Loucy (cell line): ENCODE data around the gene BCAS3.

Source experiments
- H2AFZ ChIP-seq: fragments of 200-600 bp; sonication (generic); 2 replicates; pipeline ENCODE4 v1.6.0; 2016; ENCODE audit warnings: antibody characterized with exemption, mild to moderate bottlenecking, low read length, moderate library complexity
- H3F3A ChIP-seq: fragments of 200-600 bp; 2 replicates; pipeline ENCODE4 v1.6.0; 2016; ENCODE audit warnings: antibody characterized with exemption, low read depth, mild to moderate bottlenecking
- H3K27me3 ChIP-seq: fragments of 200-600 bp; sonication (generic); 2 replicates; pipeline ENCODE4 v1.6.1; 2014; ENCODE audit warnings: low read length, mild to moderate bottlenecking; ENCODE audit not compliant: insufficient read depth, poor library complexity, severe bottlenecking
- H3K36me3 ChIP-seq: fragments of 200-600 bp; sonication (generic); 2 replicates; pipeline ENCODE4 v1.6.1; 2016; ENCODE audit warnings: low read length; ENCODE audit not compliant: insufficient read depth
- H3K4me1 ChIP-seq: fragments of 200-600 bp; sonication (generic); 2 replicates; pipeline ENCODE4 v1.5.1; 2014; ENCODE audit warnings: low read length, mild to moderate bottlenecking; ENCODE audit not compliant: insufficient read depth, poor library complexity, severe bottlenecking
- H3K4me2 ChIP-seq: fragments of 200-600 bp; sonication (generic); 2 replicates; pipeline ENCODE4 v1.6.0; 2014; ENCODE audit warnings: antibody characterized with exemption, low read length, low read depth, mild to moderate bottlenecking; ENCODE audit not compliant: poor library complexity, severe bottlenecking
- H3K4me3 ChIP-seq: fragments of 200-600 bp; sonication (generic); 2 replicates; pipeline ENCODE4 v1.5.1; 2014; ENCODE audit warnings: low read length, mild to moderate bottlenecking, mixed read lengths; ENCODE audit not compliant: poor library complexity, severe bottlenecking
- H3K79me2 ChIP-seq: fragments of 200-600 bp; sonication (generic); 2 replicates; pipeline ENCODE4 v1.6.1; 2014; ENCODE audit warnings: low read length; ENCODE audit not compliant: insufficient read depth
- H3K9ac ChIP-seq: fragments of 200-600 bp; sonication (generic); 2 replicates; pipeline ENCODE4 v1.6.0; 2014; ENCODE audit warnings: mild to moderate bottlenecking, low read depth, low read length, moderate library complexity; ENCODE audit not compliant: poor library complexity, severe bottlenecking
- H3K9me2 ChIP-seq: fragments of 200-600 bp; sonication (generic); replicated peaks from 2 replicates; pipeline ENCODE4 v1.6.1; 2016; ENCODE audit warnings: low read depth, low read length, mixed read lengths
- H3K9me3 ChIP-seq: fragments of 200-600 bp; sonication (generic); 2 replicates; pipeline ENCODE4 v1.6.1; 2014; ENCODE audit warnings: mild to moderate bottlenecking, antibody characterized with exemption, low read length, low read depth; ENCODE audit not compliant: insufficient read depth
- H4K20me1 ChIP-seq: fragments of 200-600 bp; sonication (generic); 2 replicates; pipeline ENCODE4 v1.6.0; 2014; ENCODE audit warnings: antibody characterized with exemption, low read length, mild to moderate bottlenecking; ENCODE audit not compliant: insufficient read depth, poor library complexity, severe bottlenecking
- EZH2phosphoT487 ChIP-seq: fragments of 200-600 bp; IDR thresholded peaks from 2 replicates; pipeline ENCODE4 v1.6.1; 2018; ENCODE audit warnings: antibody characterized with exemption, mild to moderate bottlenecking, moderate library complexity, borderline replicate concordance
- TF ChIP-seq, protein P1 (sequence below): fragments of 200-600 bp; sonication (generic); conservative IDR thresholded peaks from 2 replicates; pipeline ENCODE4 v1.5.1; 2014; ENCODE audit warnings: mild to moderate bottlenecking, antibody characterized with exemption, low read length

The BCAS3 gene

DNA sequence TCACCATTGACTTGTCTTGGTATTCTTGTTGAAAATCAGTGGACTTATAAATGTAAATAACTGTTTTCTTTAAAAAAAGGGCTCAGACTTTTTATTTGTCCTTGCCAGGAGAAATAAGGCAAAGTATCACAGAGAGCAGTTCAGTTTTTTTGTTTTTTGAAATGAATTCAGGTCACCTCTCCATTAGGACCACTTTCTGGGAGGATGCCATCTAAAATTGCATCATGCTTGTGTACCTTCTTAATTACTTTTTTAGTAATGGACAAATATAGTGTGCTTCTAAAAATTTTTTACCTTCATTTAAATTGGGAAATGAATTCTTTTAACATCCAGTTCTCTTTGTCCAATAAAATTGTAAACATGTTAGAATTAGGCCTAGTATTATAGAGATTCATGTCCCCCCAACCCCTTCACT, 210.0 kb downstream of the BCAS3 start:
- no peak overlapping the region for H3K9ac ChIP-seq
- no peak overlapping the region for H2AFZ ChIP-seq

DNA sequence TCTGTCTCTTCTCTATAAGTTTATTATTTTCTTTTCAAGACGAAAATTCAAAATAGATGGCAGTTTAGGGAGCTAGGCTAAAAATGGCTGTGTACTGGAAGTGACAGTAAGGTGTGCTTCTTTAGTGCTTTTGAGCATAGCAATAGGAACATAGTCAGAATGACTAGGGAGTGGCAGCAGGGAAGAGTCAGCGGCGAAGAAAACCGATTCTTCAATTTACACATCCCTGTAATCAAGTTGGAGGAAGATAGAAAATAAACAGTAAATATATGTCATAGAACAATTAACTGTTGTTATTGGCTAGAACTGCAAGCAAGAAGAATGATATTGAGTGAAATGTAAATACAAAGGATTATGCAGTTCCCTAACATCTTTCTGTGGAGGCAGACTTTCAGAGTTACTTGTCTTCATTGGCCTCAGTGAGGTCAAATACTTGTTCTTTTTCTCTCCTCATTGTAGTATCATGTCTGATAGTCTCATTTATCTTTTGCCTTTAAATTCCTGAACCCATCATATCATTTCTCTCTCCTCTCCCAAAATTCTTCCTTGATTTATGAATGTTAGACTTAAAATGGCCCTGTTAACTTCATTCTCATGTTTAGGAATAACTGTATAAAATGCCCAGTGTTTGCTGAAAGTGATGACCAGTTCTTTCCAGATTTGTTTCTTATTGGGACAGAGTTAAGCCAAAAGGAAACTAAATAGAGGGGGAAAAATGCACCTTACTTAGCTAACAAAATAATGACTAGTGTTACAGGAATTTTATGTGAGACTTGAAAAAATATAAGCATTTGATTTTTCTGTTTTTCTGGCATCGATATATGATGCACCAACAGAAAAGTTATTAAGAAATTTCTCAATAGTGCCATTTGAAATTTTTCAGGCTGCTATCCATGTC, 211.4 kb downstream of the BCAS3 start:
- Histone ChIP-seq H3K4me1 (no peaks in the 10 kb centered on the region), H3K9me2 (no peaks in the 10 kb centered on the region), H3K9ac (no peak overlapping the region), H2AFZ (no peak overlapping the region), H3K4me2 (no peak overlapping the region), H3K79me2 (no peaks in the 10 kb centered on the region), H3K9me3 (no peaks in the 10 kb centered on the region), H3K36me3 (no peaks in the 10 kb centered on the region), H3K27me3 (no peaks in the 10 kb centered on the region), H3F3A (no peaks in the 10 kb centered on the region), H3K4me3 (no peak overlapping the region), H4K20me1 (no peaks in the 10 kb centered on the region)
- no peak for TF ChIP-seq EZH2phosphoT487
- TF ChIP-seq, protein P1, sequence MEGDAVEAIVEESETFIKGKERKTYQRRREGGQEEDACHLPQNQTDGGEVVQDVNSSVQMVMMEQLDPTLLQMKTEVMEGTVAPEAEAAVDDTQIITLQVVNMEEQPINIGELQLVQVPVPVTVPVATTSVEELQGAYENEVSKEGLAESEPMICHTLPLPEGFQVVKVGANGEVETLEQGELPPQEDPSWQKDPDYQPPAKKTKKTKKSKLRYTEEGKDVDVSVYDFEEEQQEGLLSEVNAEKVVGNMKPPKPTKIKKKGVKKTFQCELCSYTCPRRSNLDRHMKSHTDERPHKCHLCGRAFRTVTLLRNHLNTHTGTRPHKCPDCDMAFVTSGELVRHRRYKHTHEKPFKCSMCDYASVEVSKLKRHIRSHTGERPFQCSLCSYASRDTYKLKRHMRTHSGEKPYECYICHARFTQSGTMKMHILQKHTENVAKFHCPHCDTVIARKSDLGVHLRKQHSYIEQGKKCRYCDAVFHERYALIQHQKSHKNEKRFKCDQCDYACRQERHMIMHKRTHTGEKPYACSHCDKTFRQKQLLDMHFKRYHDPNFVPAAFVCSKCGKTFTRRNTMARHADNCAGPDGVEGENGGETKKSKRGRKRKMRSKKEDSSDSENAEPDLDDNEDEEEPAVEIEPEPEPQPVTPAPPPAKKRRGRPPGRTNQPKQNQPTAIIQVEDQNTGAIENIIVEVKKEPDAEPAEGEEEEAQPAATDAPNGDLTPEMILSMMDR, result no peak

More for the DNA sequence above, 210.0 kb downstream of the BCAS3 start:
- Histone ChIP-seq H3K4me2 (no peak overlapping the region), H4K20me1 (no peaks in the 10 kb centered on the region), H3K36me3 (no peaks in the 10 kb centered on the region), H3K4me3 (no peak overlapping the region), H3K9me3 (no peaks in the 10 kb centered on the region), H3K4me1 (no peaks in the 10 kb centered on the region), H3K79me2 (no peaks in the 10 kb centered on the region), H3F3A (no peaks in the 10 kb centered on the region), H3K27me3 (no peaks in the 10 kb centered on the region), H3K9me2 (no peaks in the 10 kb centered on the region)
- TF ChIP-seq, protein P1, result no peak
- TF ChIP-seq EZH2phosphoT487, result no peak

DNA sequence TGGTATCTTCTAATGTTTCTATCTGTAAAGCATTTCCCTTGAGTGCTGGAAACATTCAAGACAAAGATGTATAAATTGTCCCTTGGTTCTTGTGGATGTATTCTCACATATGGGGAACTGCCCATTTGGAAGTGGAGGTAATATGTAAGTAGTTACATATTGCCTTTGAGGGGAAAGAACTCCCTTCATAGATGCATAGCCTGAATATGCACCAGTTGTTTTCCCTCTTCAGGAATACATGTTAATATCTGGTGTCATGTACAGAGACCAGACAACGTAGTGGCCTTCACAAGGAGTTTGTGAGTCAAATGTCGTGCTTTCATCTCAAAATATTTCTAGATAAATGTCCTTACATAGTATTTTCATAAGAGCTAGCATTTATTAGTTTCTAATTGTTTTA, 213.5 kb downstream of the BCAS3 start:
- Histone ChIP-seq H3K27me3 (no peaks in the 10 kb centered on the region), H3K9me3 (no peaks in the 10 kb centered on the region), H3K4me3 (no peak overlapping the region), H3K4me2 (no peak overlapping the region), H4K20me1 (no peaks in the 10 kb centered on the region), H3K4me1 (no peaks in the 10 kb centered on the region), H3K9ac (no peak overlapping the region), H3K9me2 (no peaks in the 10 kb centered on the region), H3K36me3 (no peaks in the 10 kb centered on the region), H3F3A (no peaks in the 10 kb centered on the region), H3K79me2 (no peaks in the 10 kb centered on the region), H2AFZ (no peak overlapping the region)
- TF ChIP-seq, protein P1, result no peak
- TF ChIP-seq EZH2phosphoT487, result no peak
